Stimulated activated CD4-positive, alpha-beta T cell treated with anti-CD3 and anti-CD28 coated beads, Interleukin-15, amount 100 ng/mL, for 1 hour (primary cell): ENCODE measurements around the gene CGREF1.

ENCODE experiments used
- DNase-seq, 2 donors: peaks; one replicate each; pipeline ENCODE4 v3.0.0-alpha.2; 2020; ENCODE audit warnings: low read depth in 1 of 2, low spot score in 1 of 2

The CGREF1 gene

DNA sequence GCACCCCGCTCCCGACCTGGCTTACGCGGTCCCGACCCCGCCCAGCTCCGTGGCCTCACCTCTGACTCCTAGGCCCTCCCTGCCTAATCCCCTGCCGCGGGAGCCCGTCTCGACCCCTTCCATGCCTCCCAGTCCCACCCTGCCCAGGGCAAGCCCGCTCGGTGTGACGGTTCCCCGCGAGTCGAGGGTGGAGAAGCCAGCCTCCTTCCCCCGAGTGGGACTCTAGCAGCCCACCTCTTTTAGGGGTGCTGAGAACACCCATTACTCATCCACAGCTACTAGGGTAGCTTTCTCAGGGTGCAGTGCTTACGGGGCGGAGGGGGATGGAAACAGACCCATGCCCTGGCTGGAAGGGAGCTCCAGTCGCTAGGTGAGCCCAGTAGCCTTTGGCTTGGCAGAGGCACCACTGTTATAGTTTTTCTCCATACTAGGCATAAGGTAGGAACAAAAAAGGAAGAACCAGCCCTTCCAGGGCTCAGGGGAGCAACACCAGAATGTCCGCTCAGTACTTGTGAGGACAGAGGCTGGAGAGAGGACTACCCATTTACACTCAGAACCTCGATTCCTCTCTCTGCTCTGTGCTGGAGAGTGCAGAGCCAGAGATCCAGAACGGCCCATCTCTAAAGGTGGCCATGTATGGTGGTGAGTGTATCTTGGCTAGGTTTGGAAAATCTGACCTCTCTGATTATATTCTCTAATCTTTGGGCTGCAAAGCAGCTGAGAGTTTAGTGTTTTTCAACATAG, 66.9 kb downstream of the CGREF1 start:
- DNase-seq = peak in 1 of 2 donors; percentile 28

- DNase-seq = peak; percentile 92 to 94
These were observed 67.7 kb downstream of the CGREF1 start, which contains the start of gene AGBL5 for GRCh38 chr2:27050996-27051901. Gene AGBL5 (plus strand): TSS chr2:27051668. CDS start chr2:27052959, 1,291 bp downstream.
